Stimulated activated naive B cell treated with anti-CD40 and anti-IgM and Interleukin-4, amounts not matched to agents 10 μg/mL and 1 μg/mL and 100 μg/mL, for 72 hours (primary cell): ENCODE data around the gene KCNK16.

ENCODE experiments used
- ATAC-seq, 2 donors: fragments of 150-1000 bp; cut with Tn5 transposase; replicated peaks; 2 replicates each; pipeline ENCODE4 v1.10.0; 2021; ENCODE audit warnings: moderate library complexity in 1 of 2
- DNase-seq: peaks from one replicate; pipeline ENCODE4 v3.0.0; 2021
- H3K27ac Mint-ChIP-seq: one replicate; pipeline ENCODE4 v1.8.0; 2022; ENCODE audit warnings: mild to moderate bottlenecking, mixed read lengths
- H3K27me3 Mint-ChIP-seq, 2 donors: one replicate each; pipeline ENCODE4 v1.8.0; 2022; ENCODE audit warnings: mixed read lengths in 2 of 2
- H3K36me3 Mint-ChIP-seq, 2 donors: one replicate each; pipeline ENCODE4 v1.8.0; 2022; ENCODE audit warnings: mixed read lengths in 2 of 2, mild to moderate bottlenecking in 1 of 2
- H3K4me1 Mint-ChIP-seq, 2 donors: one replicate each; pipeline ENCODE4 v1.8.0; 2022; ENCODE audit warnings: mixed read lengths in 2 of 2, mild to moderate bottlenecking in 1 of 2
- H3K4me3 Mint-ChIP-seq, 2 donors: one replicate each; pipeline ENCODE4 v1.8.0; 2022; ENCODE audit warnings: mild to moderate bottlenecking in 2 of 2, mixed read lengths in 2 of 2, moderate library complexity in 1 of 2
- H3K9me3 Mint-ChIP-seq, 2 donors: one replicate each; pipeline ENCODE4 v1.8.0; 2022; ENCODE audit warnings: mixed read lengths in 2 of 2, mild to moderate bottlenecking in 1 of 2

Gene KCNK16

GRCh38 chr6:39322306-39322850 lies at the start of gene KCNK16:
Gene KCNK16, minus strand, starts transcription at chr6:39322702. Its CDS starts 162 bp downstream, at chr6:39322540.
- no peak for DNase-seq
- no peak within 1 kb of the TSS for H3K4me3 Mint-ChIP-seq
- no peaks in the 10 kb centered on the region for H3K9me3 Mint-ChIP-seq
- peaks cover 18 to 35% of the 10 kb centered on the region in 2 donors for H3K27me3 Mint-ChIP-seq
- no peak for ATAC-seq
- no peaks in the 10 kb centered on the region for H3K36me3 Mint-ChIP-seq
- no peak within 1 kb of the TSS for H3K27ac Mint-ChIP-seq
- peaks cover 13 to 36% of the 10 kb centered on the region in 2 donors for H3K4me1 Mint-ChIP-seq

GRCh38 chr6:39370390-39370789 lies 47.9 kb upstream of the KCNK16 start:
- Mint-ChIP-seq H3K27ac (no peak overlapping the region), H3K27me3 (peaks cover 19 to 30% of the 10 kb centered on the region in 2 donors), H3K4me1 (no peaks in the 10 kb centered on the region), H3K36me3 (no peaks in the 10 kb centered on the region), H3K9me3 (no peaks in the 10 kb centered on the region), H3K4me3 (no peak overlapping the region)
- no peak for ATAC-seq
- DNase-seq, result no peak

GRCh38 chr6:39369987-39370386 lies 47.5 kb upstream of the KCNK16 start:
- Mint-ChIP-seq H3K36me3 (no peaks in the 10 kb centered on the region), H3K27ac (no peak overlapping the region)

GRCh38 chr6:39367700-39368099 lies 45.2 kb upstream of the KCNK16 start:
- H3K36me3 Mint-ChIP-seq, result no peaks in the 10 kb centered on the region
- H3K27me3 Mint-ChIP-seq, result peaks cover 22 to 27% of the 10 kb centered on the region in 2 donors
- H3K9me3 Mint-ChIP-seq, result no peaks in the 10 kb centered on the region
- H3K4me1 Mint-ChIP-seq, result no peaks in the 10 kb centered on the region
- DNase-seq, result no peak
- no peak overlapping the region for H3K27ac Mint-ChIP-seq
- ATAC-seq, result no peak
- no peak overlapping the region for H3K4me3 Mint-ChIP-seq

More at GRCh38 chr6:39369987-39370386, 47.5 kb upstream of the KCNK16 start:
- Mint-ChIP-seq H3K9me3 (no peaks in the 10 kb centered on the region), H3K27me3 (peaks cover 23 to 28% of the 10 kb centered on the region in 2 donors), H3K4me1 (no peaks in the 10 kb centered on the region), H3K4me3 (no peak overlapping the region)
- ATAC-seq (no peak), DNase-seq (no peak)

- Mint-ChIP-seq H3K36me3 (no peaks in the 10 kb centered on the region), H3K27ac (no peak overlapping the region), H3K4me1 (peaks cover 3 to 6% of the 10 kb centered on the region in 2 donors), H3K9me3 (no peaks in the 10 kb centered on the region), H3K4me3 (no peak overlapping the region), H3K27me3 (peaks cover 22 to 27% of the 10 kb centered on the region in 2 donors)
- DNase-seq (no peak), ATAC-seq (no peak)
Observed at GRCh38 chr6:39366931-39367618, 44.6 kb upstream of the KCNK16 start.

- no peak for ATAC-seq
- Mint-ChIP-seq H3K27ac (no peak overlapping the region), H3K4me3 (no peak overlapping the region), H3K36me3 (no peaks in the 10 kb centered on the region), H3K27me3 (peaks cover 8 to 29% of the 10 kb centered on the region in 2 donors), H3K4me1 (peaks cover 6 to 17% of the 10 kb centered on the region in 2 donors), H3K9me3 (no peaks in the 10 kb centered on the region)
- no peak for DNase-seq
Observed at GRCh38 chr6:39365281-39366074, 43.0 kb upstream of the KCNK16 start.

- no peaks in the 10 kb centered on the region for H3K36me3 Mint-ChIP-seq
- peaks cover 0 to 21% of the 10 kb centered on the region in 2 donors for H3K27me3 Mint-ChIP-seq
- H3K4me1 Mint-ChIP-seq, result peaks cover 6 to 17% of the 10 kb centered on the region in 2 donors
Observed at GRCh38 chr6:39363280-39363679, 40.8 kb upstream of the KCNK16 start.

GRCh38 chr6:39362487-39362865 lies 40.0 kb upstream of the KCNK16 start:
- Mint-ChIP-seq H3K27ac (no peak overlapping the region), H3K36me3 (no peaks in the 10 kb centered on the region), H3K4me3 (no peak overlapping the region), H3K27me3 (peaks cover 0 to 21% of the 10 kb centered on the region in 2 donors), H3K4me1 (peaks cover 6 to 17% of the 10 kb centered on the region in 2 donors), H3K9me3 (no peaks in the 10 kb centered on the region)
- no peak for DNase-seq
- peak; percentile 60 for ATAC-seq

More at GRCh38 chr6:39363280-39363679, 40.8 kb upstream of the KCNK16 start:
- DNase-seq, result no peak
- Mint-ChIP-seq H3K27ac (no peak overlapping the region), H3K4me3 (no peak overlapping the region), H3K9me3 (no peaks in the 10 kb centered on the region)
- ATAC-seq, result no peak

GRCh38 chr6:39361657-39362486 lies 39.4 kb upstream of the KCNK16 start:
- ATAC-seq, result peak; percentile 92 to 94

GRCh38 chr6:39360378-39360777 lies 37.9 kb upstream of the KCNK16 start:
- peaks cover 0 to 18% of the 10 kb centered on the region in 2 donors for H3K27me3 Mint-ChIP-seq
- no peaks in the 10 kb centered on the region for H3K9me3 Mint-ChIP-seq
- ATAC-seq (no peak), DNase-seq (no peak)
- peak overlapping the region; percentile 16 for H3K27ac Mint-ChIP-seq
- H3K4me1 Mint-ChIP-seq, result peaks cover 6 to 17% of the 10 kb centered on the region in 2 donors
- no peaks in the 10 kb centered on the region for H3K36me3 Mint-ChIP-seq
- H3K4me3 Mint-ChIP-seq, result no peak overlapping the region

More at GRCh38 chr6:39361657-39362486, 39.4 kb upstream of the KCNK16 start:
- DNase-seq, result peak; percentile 44
- no peak overlapping the region for H3K27ac Mint-ChIP-seq
- H3K36me3 Mint-ChIP-seq, result no peaks in the 10 kb centered on the region
- peaks cover 6 to 17% of the 10 kb centered on the region in 2 donors for H3K4me1 Mint-ChIP-seq
- no peaks in the 10 kb centered on the region for H3K9me3 Mint-ChIP-seq
- H3K27me3 Mint-ChIP-seq, result peaks cover 0 to 21% of the 10 kb centered on the region in 2 donors
- no peak overlapping the region for H3K4me3 Mint-ChIP-seq

- Mint-ChIP-seq H3K4me3 (no peak overlapping the region), H3K9me3 (no peaks in the 10 kb centered on the region), H3K27me3 (peaks cover 0 to 12% of the 10 kb centered on the region in 2 donors), H3K4me1 (peaks cover 6 to 17% of the 10 kb centered on the region in 2 donors), H3K36me3 (no peaks in the 10 kb centered on the region), H3K27ac (no peak overlapping the region)
- DNase-seq (no peak), ATAC-seq (no peak)
Observed at GRCh38 chr6:39357998-39358686, 35.6 kb upstream of the KCNK16 start.

- Mint-ChIP-seq H3K36me3 (no peaks in the 10 kb centered on the region), H3K4me1 (no peaks in the 10 kb centered on the region)
Observed at GRCh38 chr6:39353698-39354315, 31.3 kb upstream of the KCNK16 start.

More at GRCh38 chr6:39353698-39354315, 31.3 kb upstream of the KCNK16 start:
- no peaks in the 10 kb centered on the region for H3K9me3 Mint-ChIP-seq
- ATAC-seq (no peak), DNase-seq (no peak)
- no peak overlapping the region for H3K4me3 Mint-ChIP-seq
- no peak overlapping the region for H3K27ac Mint-ChIP-seq
- H3K27me3 Mint-ChIP-seq, result no peaks in the 10 kb centered on the region
